SK-N-SH treated with all-trans-retinoic acid at 6 μM for 48 hours (cell line): ENCODE data around the gene ARSB.

Experiments used
- ISL1 ChIP-seq: fragments of 250-450 bp; sonication (Bioruptor Pico); IDR thresholded peaks from 2 replicates; pipeline ENCODE4 v2.1.2; 2022; ENCODE audit warnings: mild to moderate bottlenecking, moderate library complexity
- RARB ChIP-seq: fragments of 250-450 bp; sonication (Bioruptor Pico); IDR thresholded peaks from 2 replicates; pipeline ENCODE4 v1.8.0; 2021; ENCODE audit warnings: mild to moderate bottlenecking, moderate library complexity
- TSHZ2 ChIP-seq: fragments of 250-450 bp; sonication (Bioruptor Pico); IDR thresholded peaks from 2 replicates; pipeline ENCODE4 v1.5.0; 2020; ENCODE audit warnings: mild to moderate bottlenecking, moderate library complexity
- ZFP3 ChIP-seq: fragments of 250-450 bp; sonication (Bioruptor Pico); IDR thresholded peaks from 2 replicates; pipeline ENCODE4 v1.5.0; 2020; ENCODE audit warnings: mild to moderate bottlenecking, moderate library complexity
- ZFP30 ChIP-seq: fragments of 450-650 bp; formaldehyde crosslinking; IDR thresholded peaks from 2 replicates; pipeline ENCODE4 v1.5.0; 2022; ENCODE audit warnings: mild to moderate bottlenecking, moderate library complexity
- TF ChIP-seq, protein P1 (sequence below): fragments of 250-450 bp; sonication (Bioruptor Pico); IDR thresholded peaks from 2 replicates; pipeline ENCODE4 v1.5.1; 2021; ENCODE audit warnings: mild to moderate bottlenecking, moderate library complexity

- no peak for TF ChIP-seq TSHZ2
- TF ChIP-seq, protein P1, sequence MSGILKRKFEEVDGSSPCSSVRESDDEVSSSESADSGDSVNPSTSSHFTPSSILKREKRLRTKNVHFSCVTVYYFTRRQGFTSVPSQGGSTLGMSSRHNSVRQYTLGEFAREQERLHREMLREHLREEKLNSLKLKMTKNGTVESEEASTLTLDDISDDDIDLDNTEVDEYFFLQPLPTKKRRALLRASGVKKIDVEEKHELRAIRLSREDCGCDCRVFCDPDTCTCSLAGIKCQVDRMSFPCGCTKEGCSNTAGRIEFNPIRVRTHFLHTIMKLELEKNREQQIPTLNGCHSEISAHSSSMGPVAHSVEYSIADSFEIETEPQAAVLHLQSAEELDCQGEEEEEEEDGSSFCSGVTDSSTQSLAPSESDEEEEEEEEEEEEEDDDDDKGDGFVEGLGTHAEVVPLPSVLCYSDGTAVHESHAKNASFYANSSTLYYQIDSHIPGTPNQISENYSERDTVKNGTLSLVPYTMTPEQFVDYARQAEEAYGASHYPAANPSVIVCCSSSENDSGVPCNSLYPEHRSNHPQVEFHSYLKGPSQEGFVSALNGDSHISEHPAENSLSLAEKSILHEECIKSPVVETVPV (CRISPR knock-in tag), result no peak
- TF ChIP-seq ISL1 (CRISPR knock-in tag), result no peak
- no peak for TF ChIP-seq ZFP3 (CRISPR knock-in tag)
- no peak for TF ChIP-seq ZFP30 (CRISPR knock-in tag)
- TF ChIP-seq RARB (CRISPR knock-in tag), result no peak
These were observed 96.3 kb downstream of the ARSB start for GRCh38 chr5:78888580-78889368.
